OCI-LY7 (cell line): ENCODE results near the gene EHF. TPM values are rescaled to one million over a fixed set of nuclear protein-coding genes. Genes with fewer than 3 reads are reported as not detected.

Experiments used
- BruUV-seq: library from RNA; stranded (reverse); fragments of 400-500 nt; replicated peaks from 2 replicates; lab custom pipeline; 2021; lab: Mats Ljungman, UMichigan
- CTCF ChIA-PET: fragments of 300-600 bp; sonication (Branson Sonifier 250); formaldehyde crosslinking; loops from one replicate; lab custom pipeline; 2022; ENCODE audit warnings: antibody characterized with exemption; ENCODE audit not compliant: unreplicated experiment; lab: Charles Lee
- POLR2A ChIA-PET: fragments of 300-600 bp; sonication (Branson Sonifier 250); formaldehyde crosslinking; loops from one replicate; lab custom pipeline; 2022; ENCODE audit warnings: antibody characterized with exemption; lab: Charles Lee
- DNase-seq: peaks from one replicate; pipeline ENCODE4 v3.0.0-alpha.2; 2015; ENCODE audit warnings: low spot score
- H2AFZ ChIP-seq: fragments of 200-600 bp; sonication (generic), shearing (Covaris generic); 2 replicates; pipeline ENCODE4 v1.6.1; 2014; ENCODE audit warnings: mild to moderate bottlenecking, antibody characterized with exemption, low read length, moderate library complexity
- H3K27ac ChIP-seq: fragments of 200-600 bp; sonication (generic); 2 replicates; pipeline ENCODE4 v1.5.1; 2014; ENCODE audit warnings: mixed run types, low read depth, mild to moderate bottlenecking, moderate library complexity, low read length, inconsistent platforms; ENCODE audit not compliant: poor library complexity, severe bottlenecking
- H3K36me3 ChIP-seq: fragments of 200-600 bp; sonication (generic); 2 replicates; pipeline ENCODE4 v1.6.1; 2014; ENCODE audit warnings: mild to moderate bottlenecking, antibody characterized with exemption, low read length, moderate library complexity, mixed read lengths; ENCODE audit not compliant: insufficient read depth
- H3K4me1 ChIP-seq: fragments of 200-600 bp; sonication (generic); 2 replicates; pipeline ENCODE4 v1.5.1; 2014; ENCODE audit warnings: mild to moderate bottlenecking, low read length; ENCODE audit not compliant: insufficient read depth, poor library complexity, severe bottlenecking
- H3K4me2 ChIP-seq: fragments of 200-600 bp; sonication (generic); 2 replicates; pipeline ENCODE4 v1.6.1; 2014; ENCODE audit warnings: mild to moderate bottlenecking, low read length
- H3K4me3 ChIP-seq: fragments of 200-600 bp; sonication (generic); 2 replicates; pipeline ENCODE4 v1.5.1; 2014; ENCODE audit warnings: mild to moderate bottlenecking, low read depth, low read length; ENCODE audit not compliant: poor library complexity, severe bottlenecking
- H3K79me2 ChIP-seq: fragments of 200-600 bp; sonication (generic); 2 replicates; pipeline ENCODE4 v1.6.1; 2016; ENCODE audit warnings: low read depth, mild to moderate bottlenecking, low read length, moderate library complexity, mixed read lengths; ENCODE audit not compliant: insufficient read depth
- H3K9me2 ChIP-seq: fragments of 200-600 bp; sonication (generic); 2 replicates; pipeline ENCODE4 v1.6.1; 2016; ENCODE audit warnings: mild to moderate bottlenecking, low read length, mixed read lengths; ENCODE audit not compliant: insufficient read depth
- H3K9me3 ChIP-seq: fragments of 200-600 bp; sonication (generic); 2 replicates; pipeline ENCODE4 v1.6.1; 2014; ENCODE audit warnings: mild to moderate bottlenecking, mixed run types, low read length, mixed read lengths
- H4K20me1 ChIP-seq: fragments of 200-600 bp; sonication (generic); 2 replicates; pipeline ENCODE4 v1.6.1; 2014; ENCODE audit warnings: mild to moderate bottlenecking, antibody characterized with exemption, low read length, moderate library complexity, mixed read lengths; ENCODE audit not compliant: insufficient read depth
- CTCF ChIP-seq: fragments of 200-600 bp; sonication (generic); conservative IDR thresholded peaks from 2 replicates; pipeline ENCODE4 v1.5.1; 2014; ENCODE audit warnings: mild to moderate bottlenecking, antibody characterized with exemption, low read length, moderate library complexity, mixed read lengths
- EZH2phosphoT487 ChIP-seq: fragments of 200-600 bp; sonication (generic); IDR thresholded peaks from 2 replicates; pipeline ENCODE4 v1.6.1; 2018; ENCODE audit warnings: low read depth, borderline replicate concordance, mild to moderate bottlenecking, mixed run types, antibody characterized with exemption, low read length, moderate library complexity, mixed read lengths
- intact Hi-C: fragments of 100-400 bp; cut with micrococcal nuclease; formaldehyde crosslinking; loops from one replicate; pipeline ENCODE4 v1.10.0; 2022; ENCODE audit not compliant: unreplicated experiment
- total RNA-seq, 2 experiments: library from RNA; depleted of rRNA in 1 of 2; stranded (reverse); fragments of >200 nt in 1 of 2; shearing (Covaris generic) in 1 of 2; gene quantifications; 2 replicates each; pipeline ENCODE4 v1.2.3, GENCODE V29; 2014 to 2022

EHF gene
- total RNA-seq, 2 experiments from 2014 or later, result not detected

GRCh38 chr11:34621876-34622275 lies 983 bp downstream of the EHF start:
- POLR2A ChIA-PET, result no interaction called here
- H4K20me1 ChIP-seq, result no peaks in the 10 kb centered on the region
- H3K27ac ChIP-seq, result no peak overlapping the region
- BruUV-seq, result no TSS peak
- CTCF ChIA-PET, result no interaction called here
- no peak overlapping the region for H3K4me2 ChIP-seq
- intact Hi-C loops, result no loop called here
- H3K79me2 ChIP-seq, result no peaks in the 10 kb centered on the region
- TF ChIP-seq EZH2phosphoT487, result no peak
- TF ChIP-seq CTCF, result no peak
- no peaks in the 10 kb centered on the region for H3K9me3 ChIP-seq
- no peak for DNase-seq
- H3K4me1 ChIP-seq, result no peaks in the 10 kb centered on the region
- H3K9me2 ChIP-seq, result no peaks in the 10 kb centered on the region
- H3K4me3 ChIP-seq, result no peak overlapping the region
- no peak overlapping the region for H2AFZ ChIP-seq
- no peaks in the 10 kb centered on the region for H3K36me3 ChIP-seq

DNA sequence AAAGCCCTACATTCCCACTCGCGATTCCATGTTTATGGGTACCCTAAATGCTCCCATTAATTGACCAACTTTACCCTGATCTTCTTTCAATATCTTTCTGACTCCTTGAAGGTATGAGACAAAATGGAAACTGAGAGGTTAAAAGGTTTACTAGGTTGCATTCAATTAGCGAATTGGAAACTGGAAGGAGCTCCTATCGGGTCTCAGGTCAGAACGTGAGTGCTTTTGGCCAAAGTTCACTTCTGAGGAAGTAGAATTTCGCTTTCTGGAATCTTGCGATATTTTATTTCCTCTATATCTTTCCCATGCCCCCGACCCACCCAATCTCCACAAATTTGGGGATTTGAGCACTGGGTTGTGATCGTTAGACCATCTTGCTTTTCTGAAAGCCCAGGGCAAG lies 2.6 kb downstream of the EHF start:
- intact Hi-C loops, result no loop called here
- Histone ChIP-seq H3K36me3 (no peaks in the 10 kb centered on the region), H3K4me1 (no peaks in the 10 kb centered on the region), H2AFZ (no peak overlapping the region), H3K9me3 (no peaks in the 10 kb centered on the region), H3K79me2 (no peaks in the 10 kb centered on the region), H3K27ac (no peak overlapping the region), H4K20me1 (no peaks in the 10 kb centered on the region), H3K4me2 (no peak overlapping the region), H3K4me3 (no peak overlapping the region), H3K9me2 (no peaks in the 10 kb centered on the region)
- DNase-seq, result no peak
- POLR2A ChIA-PET, result no interaction called here
- TF ChIP-seq EZH2phosphoT487 (no peak), CTCF (no peak)
- BruUV-seq, result no TSS peak
- CTCF ChIA-PET, result no interaction called here

GRCh38 chr11:34624069-34624468 lies 3.2 kb downstream of the EHF start:
- DNase-seq, result no peak
- Histone ChIP-seq H3K79me2 (no peaks in the 10 kb centered on the region), H3K4me2 (no peak overlapping the region)

More at GRCh38 chr11:34624069-34624468, 3.2 kb downstream of the EHF start:
- Histone ChIP-seq H3K9me3 (no peaks in the 10 kb centered on the region), H3K4me3 (no peak overlapping the region), H4K20me1 (no peaks in the 10 kb centered on the region), H3K4me1 (no peaks in the 10 kb centered on the region), H3K9me2 (no peaks in the 10 kb centered on the region), H2AFZ (no peak overlapping the region), H3K36me3 (no peaks in the 10 kb centered on the region), H3K27ac (no peak overlapping the region)
- intact Hi-C loops, result no loop called here
- CTCF ChIA-PET, result no interaction called here
- POLR2A ChIA-PET, result no interaction called here
- no peak for TF ChIP-seq EZH2phosphoT487
- no peak for TF ChIP-seq CTCF
- no TSS peak for BruUV-seq
